ENCODE data around the gene TMEM272.

DNA sequence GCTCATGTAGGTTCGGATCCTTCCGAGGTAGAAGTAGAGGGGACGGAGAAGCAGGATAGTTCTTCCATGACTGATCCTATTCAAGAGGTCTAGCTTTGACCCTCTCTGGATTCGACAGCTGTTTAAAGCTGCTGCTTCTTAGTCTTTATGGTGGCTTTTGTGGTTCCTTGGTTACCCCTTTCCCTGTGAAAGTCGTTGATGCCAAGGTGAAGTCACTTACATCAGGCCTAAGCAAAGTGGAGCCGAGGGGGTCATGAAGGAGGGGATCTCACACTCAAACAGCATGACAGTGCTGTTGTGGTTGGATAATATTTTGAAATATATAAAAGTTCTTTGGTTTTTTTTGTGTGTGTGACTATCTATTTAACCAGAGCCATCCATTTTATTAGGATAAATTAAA lies 24.9 kb upstream of the TMEM272 start:
- no peak for TF ChIP-seq POLR2A (IDR thresholded peaks at IDR 0.05; ENCODE audit: low read depth, low read length)
- no peak for TF ChIP-seq POLR2AphosphoS5 (IDR thresholded peaks at IDR 0.05; ENCODE audit: low read depth, low read length)

Measured in GM12892 (cell line).